GM19043 (cell line): ENCODE results near the gene LDLRAD4.

ENCODE experiments used
- ATAC-seq: cut with Tn5 transposase; IDR thresholded peaks from one replicate; pipeline ENCODE4 v1.9.1; 2021; ENCODE audit warnings: low read depth; ENCODE audit not compliant: unreplicated experiment

Gene LDLRAD4

DNA sequence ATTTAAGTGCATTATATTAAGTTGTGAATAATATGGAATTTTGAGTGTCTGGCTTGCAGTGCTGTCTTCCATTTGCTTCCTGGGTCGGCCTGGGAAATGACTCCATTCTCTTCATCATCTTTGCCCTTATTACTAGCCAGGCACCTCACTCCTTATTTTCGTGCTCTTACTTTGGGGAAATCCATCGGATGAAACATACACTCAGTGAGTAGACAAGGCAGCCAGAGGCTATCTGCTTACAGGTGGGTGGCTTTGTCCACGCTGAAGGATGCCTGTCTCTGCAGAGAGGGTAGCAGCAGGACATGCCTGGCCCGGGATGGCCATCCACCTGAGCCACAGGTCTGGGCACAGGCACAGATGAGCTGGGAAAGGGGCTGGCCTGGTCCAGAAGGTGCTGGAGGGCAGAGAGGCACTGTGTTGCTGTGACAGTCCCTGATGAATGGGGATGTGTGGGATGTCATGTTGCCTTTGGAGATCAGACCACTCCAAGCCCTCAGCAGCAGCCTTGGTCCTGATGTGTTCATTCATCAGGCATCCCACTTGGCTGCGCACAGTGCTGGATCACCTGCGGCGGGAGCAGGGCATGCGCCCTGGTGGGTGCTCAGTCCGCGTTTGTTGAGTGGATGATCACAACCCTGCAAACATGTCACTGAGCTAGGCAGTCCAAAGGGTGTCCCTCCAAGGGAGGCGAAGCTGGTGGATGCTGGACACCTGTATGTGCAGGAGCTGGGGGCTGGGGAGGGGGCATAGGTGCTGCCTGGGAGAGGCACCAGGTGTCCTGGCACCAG is 236.0 kb downstream of the LDLRAD4 start:
- no peak for ATAC-seq

DNA sequence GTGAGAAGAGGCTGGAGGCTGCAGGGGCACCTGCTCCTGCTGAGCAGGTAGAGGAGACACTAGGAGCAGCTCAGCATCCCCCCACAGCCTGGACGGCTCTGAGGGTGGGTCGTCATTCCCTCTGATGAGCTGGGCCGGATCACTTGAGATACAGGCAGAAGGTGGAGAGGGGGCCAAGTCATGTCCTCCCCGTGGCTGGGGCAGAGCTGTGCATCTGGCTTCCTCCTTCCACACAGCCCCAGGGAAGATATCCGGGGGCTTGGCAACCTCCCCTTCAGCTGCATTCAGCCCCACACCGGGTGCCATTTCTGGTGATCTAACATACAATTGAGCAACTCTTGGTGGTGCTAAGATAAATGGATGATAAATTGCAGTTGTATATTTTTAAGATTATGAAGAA is 236.9 kb downstream of the LDLRAD4 start:
- no peak for ATAC-seq

DNA sequence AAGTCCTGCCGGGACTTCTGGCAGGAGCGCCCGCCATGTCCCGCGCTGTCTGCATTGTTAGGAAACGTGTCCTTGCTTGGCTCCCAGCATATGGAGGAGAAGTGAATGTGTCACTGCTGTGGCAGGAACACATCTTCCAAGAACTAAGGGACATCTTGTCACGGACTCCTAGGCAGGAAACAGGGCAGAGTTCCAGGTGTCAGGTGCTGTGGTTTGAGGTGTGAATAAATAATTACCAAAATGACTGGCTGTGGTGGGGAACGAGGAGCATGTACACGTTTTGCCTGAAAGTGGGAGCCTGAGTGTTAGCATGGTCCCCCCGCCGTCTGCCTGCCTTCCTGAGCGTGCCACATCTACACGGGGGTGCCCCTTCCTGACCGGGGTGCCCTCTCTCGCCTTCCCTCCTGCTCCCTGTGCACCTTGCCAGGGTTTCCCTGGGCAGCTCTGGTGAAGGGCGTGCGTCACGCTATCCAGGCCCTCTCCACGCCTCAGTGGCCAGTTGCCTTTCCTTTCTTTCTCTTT is 237.5 kb downstream of the LDLRAD4 start:
- ATAC-seq, result peak; percentile 54

DNA sequence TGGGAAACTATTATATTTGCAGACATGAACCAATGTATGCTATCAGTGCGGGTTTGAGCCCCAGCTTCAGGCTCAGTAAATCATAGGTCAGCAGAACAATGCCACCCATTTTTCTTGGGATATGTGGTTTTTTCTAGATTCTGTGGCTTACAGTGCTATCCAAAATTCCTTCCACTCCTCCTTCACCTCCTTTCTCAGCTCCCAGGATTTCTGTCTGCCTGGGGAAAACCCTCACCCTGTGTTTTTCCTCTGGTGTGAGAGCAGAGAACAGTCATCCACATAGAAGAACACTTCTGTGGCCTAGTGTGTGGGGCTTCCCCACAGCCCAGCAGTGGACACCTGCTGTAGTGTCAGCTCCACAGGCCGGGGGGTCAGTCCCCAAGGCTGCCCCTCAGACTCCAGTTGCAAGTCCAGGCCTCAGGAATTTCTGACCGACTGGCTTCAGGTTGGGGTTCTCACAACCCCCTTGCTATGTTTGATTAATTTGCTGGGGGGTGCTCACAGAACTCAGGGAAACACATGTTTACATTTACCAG is 238.2 kb downstream of the LDLRAD4 start:
- ATAC-seq, result no peak

DNA sequence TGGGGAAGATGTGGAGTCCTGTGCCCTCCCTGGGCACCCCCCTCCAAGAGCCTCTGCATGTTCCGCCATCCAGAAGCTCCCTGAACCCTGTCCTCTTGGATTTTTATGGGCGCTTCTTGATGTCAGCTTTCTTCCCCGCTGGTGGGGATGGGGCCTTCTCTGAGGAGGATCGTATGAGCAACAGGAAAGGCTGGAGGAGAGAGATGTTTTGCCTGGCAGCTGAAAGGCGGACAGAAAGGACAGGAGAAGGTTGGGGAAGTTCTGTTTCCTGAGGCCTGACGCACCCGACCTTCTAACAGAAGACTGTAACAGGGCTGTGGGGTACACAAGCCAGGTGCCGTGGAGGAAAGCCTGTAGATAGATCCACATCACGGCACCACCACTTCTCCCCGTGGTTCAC is 238.8 kb downstream of the LDLRAD4 start:
- no peak for ATAC-seq

DNA sequence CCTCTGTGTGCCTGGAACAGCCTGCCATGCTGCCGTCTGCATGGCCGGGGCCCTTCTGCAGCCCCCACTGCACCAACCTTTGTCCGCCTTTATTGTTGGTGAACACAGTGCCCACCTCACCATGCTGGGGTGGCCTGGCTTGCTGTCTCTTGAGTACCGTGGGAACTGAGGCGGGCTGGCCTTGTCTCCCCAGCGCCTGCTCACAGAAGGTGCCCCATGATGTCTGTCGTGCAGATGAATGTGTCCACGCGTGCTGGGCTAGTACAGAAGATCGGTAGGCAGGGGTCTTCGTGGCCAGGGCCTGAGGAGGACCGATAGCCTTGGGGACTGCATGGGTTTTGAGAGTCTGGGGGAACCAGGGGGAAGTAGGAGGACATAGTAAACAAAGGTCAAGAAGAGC is 242.4 kb downstream of the LDLRAD4 start:
- no peak for ATAC-seq

DNA sequence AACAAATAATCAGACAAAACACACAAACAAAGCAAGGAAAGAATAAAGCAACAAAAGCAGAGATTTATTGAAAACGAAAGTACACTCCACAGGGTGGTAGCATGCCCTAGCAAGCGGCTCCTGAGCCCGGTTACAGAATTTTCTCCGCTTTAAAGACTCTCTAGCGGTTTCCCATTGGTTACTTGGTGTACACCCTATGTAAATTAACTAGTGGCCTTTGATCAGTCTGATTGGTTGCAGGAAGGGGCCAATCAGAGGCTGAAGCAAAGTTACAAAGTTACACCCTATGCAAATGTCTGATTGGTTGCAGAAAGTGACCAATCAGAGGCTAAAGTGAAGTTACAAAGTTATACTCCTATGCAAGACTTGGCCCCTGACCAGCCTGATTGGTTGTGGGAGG is 242.9 kb downstream of the LDLRAD4 start:
- no peak for ATAC-seq

DNA sequence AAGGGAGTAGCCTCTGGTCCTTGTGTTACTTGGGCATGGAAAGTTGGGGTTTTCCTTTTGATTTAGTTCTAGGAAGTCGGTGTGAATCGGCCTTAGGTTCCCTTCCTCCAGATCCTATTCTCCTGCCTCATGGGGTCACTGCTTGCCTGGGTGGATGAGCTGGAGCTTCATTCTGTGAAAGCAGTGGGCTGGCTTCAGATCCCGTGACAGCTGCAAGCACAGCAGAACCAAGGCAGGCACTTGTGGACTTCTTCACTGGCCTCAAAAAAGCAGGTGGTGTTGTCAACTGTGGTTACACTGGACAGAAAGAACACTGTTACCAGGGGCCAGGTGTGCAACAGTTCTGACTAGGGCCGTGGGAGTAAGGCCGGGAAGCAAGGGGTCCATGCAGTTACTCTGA is 243.4 kb downstream of the LDLRAD4 start:
- no peak for ATAC-seq

DNA sequence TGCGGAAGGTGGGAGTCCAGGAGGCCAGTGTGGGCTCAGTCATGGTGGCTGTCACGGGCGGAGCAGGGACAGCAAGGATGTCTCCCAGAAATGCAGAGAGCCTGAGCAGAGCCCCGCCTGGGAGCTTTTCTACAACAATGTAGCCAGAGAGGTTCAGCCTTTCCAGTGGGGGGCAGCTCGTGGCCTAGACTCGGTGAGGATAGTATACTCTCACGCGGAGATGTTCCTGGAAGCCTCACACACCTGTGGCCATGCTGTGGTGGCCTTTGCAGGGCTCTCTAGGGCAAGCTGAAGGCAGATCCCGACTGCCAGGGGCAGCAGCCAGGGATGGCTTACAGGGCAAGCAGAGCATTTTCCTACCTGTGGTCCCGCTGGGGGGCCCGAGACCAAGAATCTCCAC is 244.1 kb downstream of the LDLRAD4 start:
- ATAC-seq, result no peak

DNA sequence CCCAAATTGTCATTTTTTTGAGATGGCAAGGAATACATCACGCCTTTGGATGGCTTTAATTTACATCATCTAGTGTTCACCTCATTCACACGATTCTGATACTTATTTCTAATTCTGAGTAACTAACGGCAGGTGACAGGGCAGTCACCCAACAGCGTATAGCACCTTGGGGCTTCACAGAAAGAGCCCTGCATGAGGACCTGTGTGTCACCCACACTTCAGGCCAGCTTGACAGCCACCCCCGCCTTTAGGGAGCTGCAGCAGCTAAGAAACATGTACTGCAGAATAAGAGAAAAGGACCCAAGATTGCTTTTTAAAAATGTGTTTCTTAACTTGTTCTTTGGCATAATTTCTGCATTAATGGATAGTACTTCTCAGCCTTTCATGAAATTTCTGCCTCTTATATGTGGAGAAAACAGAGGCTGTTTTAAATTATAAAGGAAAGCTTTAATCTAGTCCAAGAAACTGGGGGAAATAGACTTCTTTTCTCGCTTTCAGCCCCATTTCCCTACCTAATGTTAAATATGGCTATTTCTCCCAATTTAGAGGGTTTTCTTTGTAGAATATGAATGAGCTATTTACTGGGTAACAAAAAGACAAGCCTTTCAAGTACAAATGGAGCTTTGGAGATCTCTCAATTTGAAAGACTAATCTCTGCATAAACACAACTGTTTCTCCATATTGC is 245.1 kb downstream of the LDLRAD4 start:
- no peak for ATAC-seq

DNA sequence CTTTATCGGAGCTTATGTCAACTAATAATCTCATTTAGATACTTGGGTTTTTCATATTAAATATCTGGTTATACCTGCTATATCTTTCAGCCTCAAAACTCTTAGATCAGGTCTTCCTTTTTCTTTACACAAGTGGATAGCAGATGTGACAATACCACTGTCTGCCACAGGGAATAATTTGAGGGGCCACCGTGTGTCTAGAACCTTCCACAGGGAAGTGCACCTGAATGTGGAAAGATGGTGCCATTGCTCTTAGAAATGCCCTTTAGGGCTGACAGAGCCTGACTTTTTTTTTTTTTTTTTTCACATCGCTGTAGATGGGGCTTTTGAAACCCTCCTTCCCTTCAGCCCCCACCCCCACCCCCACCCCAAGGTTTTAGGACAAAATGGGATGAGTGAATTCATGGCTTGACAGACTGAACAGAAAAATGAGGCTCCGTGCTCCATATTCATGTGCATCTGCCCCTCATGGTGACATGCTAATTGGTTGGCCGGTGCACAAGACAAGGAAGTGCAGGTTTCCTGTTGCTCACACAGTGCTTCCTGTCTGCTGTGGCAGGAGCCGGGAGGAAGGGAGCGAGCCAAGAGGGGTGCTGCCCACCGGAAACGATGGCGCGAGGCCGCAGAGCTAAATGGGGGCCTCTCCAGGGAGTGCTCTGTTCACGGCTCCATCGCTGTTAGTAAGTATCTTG is 246.0 kb downstream of the LDLRAD4 start:
- ATAC-seq, result peak; percentile 95

DNA sequence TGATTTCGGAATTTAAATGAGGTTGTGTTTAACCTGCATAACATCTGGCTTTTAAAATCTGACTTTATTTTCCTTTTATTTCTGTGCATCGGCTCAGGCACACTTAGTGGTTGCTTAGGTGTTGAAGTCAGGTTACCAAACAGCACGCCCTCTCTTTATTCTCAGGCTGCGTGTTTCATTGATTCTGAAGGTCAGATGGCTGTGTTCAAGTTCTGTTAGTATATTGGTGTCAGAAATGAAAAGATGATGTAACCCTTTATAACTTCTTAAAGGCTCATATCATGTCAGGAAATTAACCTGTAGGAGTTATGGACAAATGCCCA is 246.5 kb downstream of the LDLRAD4 start:
- peak; percentile 21 for ATAC-seq

DNA sequence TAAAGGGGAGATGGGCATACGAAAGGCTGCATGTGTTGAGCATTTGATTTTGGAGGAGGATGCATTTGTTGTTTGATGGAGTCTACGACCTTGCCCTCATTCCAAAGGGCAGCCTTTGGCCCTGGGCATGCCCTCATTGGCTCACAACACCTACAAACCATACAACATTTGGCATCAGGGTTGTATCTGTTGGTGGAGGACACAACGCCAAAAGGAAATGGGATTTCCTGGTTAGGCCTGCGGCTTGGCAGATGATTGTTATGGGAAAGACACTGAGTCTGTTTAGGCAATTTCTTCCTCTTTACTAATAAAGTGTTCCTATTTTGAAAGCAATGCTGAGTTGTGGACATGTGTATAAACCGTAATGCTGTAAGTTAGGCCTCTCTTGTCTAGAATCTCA is 246.9 kb downstream of the LDLRAD4 start:
- ATAC-seq, result no peak

DNA sequence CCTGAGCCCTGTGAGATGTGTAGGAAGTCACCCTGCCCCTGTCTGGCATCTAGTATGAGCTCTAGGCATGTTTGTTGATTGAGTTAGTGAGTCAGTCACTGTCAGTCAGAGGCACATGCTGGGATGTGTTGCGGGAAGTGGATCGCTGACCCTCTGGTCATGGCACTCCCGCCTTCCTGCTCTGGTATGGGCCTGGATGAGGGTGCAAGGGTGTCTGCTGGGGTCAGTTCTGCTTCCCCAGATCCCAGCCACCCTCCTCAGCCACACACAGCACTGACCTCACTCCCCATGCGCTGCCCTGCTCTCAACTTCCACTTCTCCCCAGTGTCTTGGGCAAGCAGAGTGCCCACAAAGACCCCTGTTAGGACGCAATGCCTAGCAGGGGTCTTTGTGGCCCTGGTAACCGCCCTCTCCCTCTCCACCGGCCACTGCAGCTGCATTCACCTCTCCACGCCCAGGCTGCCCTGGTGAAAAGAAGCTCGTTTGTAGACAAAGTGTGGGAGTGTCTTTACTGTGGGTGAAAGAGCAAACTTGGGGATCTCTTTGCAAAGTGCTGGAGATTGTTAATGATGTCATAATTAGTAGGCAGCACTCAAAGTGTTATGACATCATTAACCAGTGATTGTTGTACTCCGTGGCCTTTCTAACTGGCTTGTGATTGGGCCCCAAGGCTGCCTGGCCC is 252.1 kb downstream of the LDLRAD4 start:
- no peak for ATAC-seq

DNA sequence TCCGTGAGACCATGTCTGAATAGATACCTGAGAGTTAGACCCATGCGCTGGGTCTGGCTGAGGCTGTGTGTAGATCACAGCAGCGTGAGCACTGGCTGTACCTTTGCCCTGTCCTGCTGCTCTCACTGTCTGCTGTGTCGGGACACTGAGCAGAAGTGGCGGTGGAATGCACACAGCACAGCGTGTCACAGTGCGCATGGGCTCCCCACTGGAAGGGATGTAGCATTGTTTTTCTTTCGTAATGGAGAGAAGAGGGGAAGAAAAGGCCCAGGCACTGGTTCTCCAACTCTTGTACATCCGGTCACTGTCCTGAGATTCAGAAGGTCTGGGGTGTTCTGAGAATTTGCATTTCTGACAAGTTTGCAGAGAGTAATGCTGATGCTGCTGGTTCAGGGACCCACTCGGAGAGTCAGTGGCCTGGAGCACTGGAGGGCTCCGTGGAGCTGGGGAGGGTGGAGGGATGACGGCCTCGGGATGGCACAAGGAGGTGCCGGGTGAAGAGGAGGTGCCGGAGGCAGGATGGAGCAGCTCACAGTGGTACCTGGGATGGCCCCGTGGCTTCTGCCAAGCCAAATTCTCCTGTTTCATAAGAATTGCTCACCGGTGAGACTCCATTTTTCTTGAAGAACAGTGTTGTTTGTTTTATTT is 252.8 kb downstream of the LDLRAD4 start:
- ATAC-seq, result no peak

DNA sequence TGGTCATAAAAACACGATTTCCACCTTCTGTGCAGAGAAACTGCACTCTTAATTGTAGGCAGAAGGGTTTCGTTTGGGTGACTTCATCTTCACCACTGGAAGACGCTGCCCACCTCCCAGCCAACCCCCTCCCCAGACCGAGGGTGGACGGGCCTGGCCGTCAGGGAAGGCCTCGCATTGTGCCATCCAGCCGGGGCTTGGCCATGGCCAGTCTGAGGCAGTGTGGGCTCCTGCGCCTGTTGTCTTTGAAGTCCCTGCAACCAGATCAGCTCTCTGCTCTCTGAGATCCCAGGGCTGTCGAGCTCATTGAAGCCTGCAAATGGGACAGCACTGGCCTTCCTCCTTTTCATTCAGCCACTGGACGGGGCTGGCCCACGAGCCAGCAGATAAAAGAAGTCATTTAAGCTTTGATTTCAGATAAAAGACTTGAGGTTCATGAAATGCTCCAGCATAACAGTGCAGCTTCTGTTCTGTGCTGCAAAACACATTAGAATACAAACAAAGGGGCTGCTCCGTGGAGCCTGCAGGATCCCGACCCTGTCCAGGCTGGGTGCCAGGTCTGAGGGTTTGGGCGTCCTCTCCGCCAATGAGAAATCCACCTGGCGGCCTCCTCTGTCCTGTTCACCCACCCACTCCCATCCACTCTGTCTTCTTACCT is 253.5 kb downstream of the LDLRAD4 start:
- ATAC-seq, result no peak

DNA sequence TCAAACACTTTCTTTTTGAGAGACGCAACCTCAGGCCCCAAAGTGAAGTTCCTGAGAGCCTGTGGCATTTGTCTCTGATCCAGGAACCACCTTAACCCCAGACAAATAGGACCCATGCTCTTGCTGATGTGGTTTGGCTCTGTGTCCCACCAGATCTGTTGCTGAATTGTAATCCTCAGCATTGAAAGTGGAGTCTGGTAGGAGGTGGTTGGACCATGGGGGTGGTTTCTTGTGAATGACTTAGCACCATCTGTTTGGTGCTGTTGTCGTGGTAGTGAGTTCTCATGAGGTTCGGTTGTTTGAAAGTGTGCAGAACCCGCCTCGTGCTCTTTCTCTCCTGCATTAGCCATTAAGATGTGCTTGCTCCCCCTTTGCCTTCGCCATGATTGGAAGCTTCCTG is 255.2 kb downstream of the LDLRAD4 start:
- no peak for ATAC-seq

DNA sequence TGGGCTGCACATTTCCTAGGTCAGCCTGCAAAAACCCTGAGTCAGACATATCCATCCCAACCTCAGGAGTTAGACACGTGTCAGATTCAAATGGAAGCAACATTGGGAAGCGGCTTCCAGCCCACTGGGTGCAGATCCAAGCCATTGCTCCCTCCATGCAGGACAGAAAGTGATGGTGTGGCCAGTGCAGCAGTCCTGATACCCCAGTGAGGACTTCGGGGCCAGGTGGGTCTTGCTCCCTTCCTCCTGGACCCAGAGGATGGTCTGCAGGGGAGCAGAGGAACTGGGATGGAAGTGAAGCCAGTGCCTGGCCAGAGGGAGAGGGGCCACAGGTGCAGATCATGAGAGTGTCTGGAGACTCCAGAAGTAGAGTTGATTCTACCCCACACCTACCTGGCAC is 255.8 kb downstream of the LDLRAD4 start:
- ATAC-seq, result no peak

DNA sequence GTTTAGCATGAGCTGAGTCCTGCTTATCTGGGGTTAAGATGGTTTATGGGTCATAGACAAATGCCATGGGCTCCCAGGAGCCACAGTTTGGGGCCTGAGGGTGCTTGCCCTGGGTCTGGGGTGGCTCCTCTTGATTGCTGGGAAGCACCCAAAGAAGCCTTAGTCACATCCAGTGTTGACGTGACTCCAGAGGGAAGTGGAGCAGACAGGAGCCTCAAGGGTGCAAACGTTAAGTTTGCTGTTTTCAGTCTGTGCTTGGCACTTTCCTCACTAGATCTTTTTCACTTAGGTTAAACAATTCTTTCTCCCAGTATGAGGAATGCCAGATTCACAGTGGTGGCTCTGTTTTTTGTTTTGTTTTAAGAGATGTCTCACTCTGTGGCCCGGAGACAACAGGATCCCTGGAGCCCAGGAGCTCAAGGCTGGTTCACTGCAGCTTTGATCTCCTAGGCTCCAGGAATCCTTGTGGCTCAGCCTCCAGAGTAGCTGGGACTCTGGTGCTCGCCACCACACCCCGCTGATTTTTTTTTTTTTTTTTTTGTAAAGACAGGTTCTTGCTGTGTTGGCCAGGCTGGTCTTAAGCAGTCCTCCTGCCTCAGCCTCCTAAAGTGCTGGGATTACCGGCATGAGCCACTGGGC is 256.5 kb downstream of the LDLRAD4 start:
- no peak for ATAC-seq
